ENCODE data around the gene LRRFIP2. TPM values are rescaled to one million over a fixed set of nuclear protein-coding genes. Genes with fewer than 3 reads are reported as not detected.
A peak's percentile ranks its signal among the peaks of the same experiment; 100 is the strongest.

The LRRFIP2 gene
- total RNA-seq, 2 experiments from 2014 or later, result 31.7 TPM

GRCh38 chr3:37183375-37183831 is 9.0 kb upstream of the LRRFIP2 start:
- CTCF ChIA-PET, result no interaction called here
- POLR2A ChIA-PET, result no interaction called here
- Mint-ChIP-seq H3K27me3 (ENCODE audit: low read depth) (no peaks in the 10 kb centered on the region), H3K9me3 (ENCODE audit: insufficient read depth) (no peaks in the 10 kb centered on the region), H3K4me3 (no peak overlapping the region), H3K27ac (no peak overlapping the region), H3K36me3 (ENCODE audit: low read depth) (peaks cover 10% of the 10 kb centered on the region), H3K4me1 (ENCODE audit: low read depth) (peaks cover 18% of the 10 kb centered on the region)
- no peak for DNase-seq
- no peak for ATAC-seq

GRCh38 chr3:37182816-37183215 is 8.4 kb upstream of the LRRFIP2 start:
- POLR2A ChIA-PET, result no interaction called here
- peaks cover 10% of the 10 kb centered on the region for H3K36me3 Mint-ChIP-seq (ENCODE audit: low read depth)
- CTCF ChIA-PET, result interaction anchor here (1.1 kb wide), 1 partner anchor 158 kb away, joined by 3 read pairs; no protein-coding TSS in a partner anchor
- H3K27ac Mint-ChIP-seq, result no peak overlapping the region
- ATAC-seq (no peak), DNase-seq (no peak)
- H3K4me1 Mint-ChIP-seq (ENCODE audit: low read depth), result peaks cover 24% of the 10 kb centered on the region
- no peaks in the 10 kb centered on the region for H3K9me3 Mint-ChIP-seq (ENCODE audit: insufficient read depth)
- no peaks in the 10 kb centered on the region for H3K27me3 Mint-ChIP-seq (ENCODE audit: low read depth)
- H3K4me3 Mint-ChIP-seq, result no peak overlapping the region

- Mint-ChIP-seq H3K27ac (no peak overlapping the region), H3K9me3 (ENCODE audit: insufficient read depth) (no peaks in the 10 kb centered on the region), H3K4me3 (no peak overlapping the region), H3K27me3 (ENCODE audit: low read depth) (no peaks in the 10 kb centered on the region), H3K36me3 (ENCODE audit: low read depth) (peaks cover 10% of the 10 kb centered on the region), H3K4me1 (ENCODE audit: low read depth) (peaks cover 34% of the 10 kb centered on the region)
- CTCF ChIA-PET, result interaction anchor here (0.6 kb wide), 1 partner anchor 36 kb away, joined by 3 read pairs; no protein-coding TSS in a partner anchor
- DNase-seq (no peak), ATAC-seq (no peak)
- POLR2A ChIA-PET, result interaction anchor here (0.6 kb wide), 1 partner anchor 58 kb away, joined by 3 read pairs; no protein-coding TSS in a partner anchor
Measured at GRCh38 chr3:37181756-37182155, 7.4 kb upstream of the LRRFIP2 start.

- CTCF ChIA-PET, result interaction anchor here (0.9 kb wide), 1 partner anchor 38 kb away, joined by 3 read pairs; no protein-coding TSS in a partner anchor
- POLR2A ChIA-PET, result no interaction called here
- peaks cover 41% of the 10 kb centered on the region for H3K4me1 Mint-ChIP-seq (ENCODE audit: low read depth)
- H3K4me3 Mint-ChIP-seq, result no peak overlapping the region
- ATAC-seq, result no peak
- peaks cover 12% of the 10 kb centered on the region for H3K36me3 Mint-ChIP-seq (ENCODE audit: low read depth)
- H3K27me3 Mint-ChIP-seq (ENCODE audit: low read depth), result no peaks in the 10 kb centered on the region
- H3K27ac Mint-ChIP-seq, result no peak overlapping the region
- H3K9me3 Mint-ChIP-seq (ENCODE audit: insufficient read depth), result no peaks in the 10 kb centered on the region
- DNase-seq, result no peak
Measured at GRCh38 chr3:37179144-37179967, 5.0 kb upstream of the LRRFIP2 start.

- Mint-ChIP-seq H3K9me3 (ENCODE audit: insufficient read depth) (no peaks in the 10 kb centered on the region), H3K36me3 (ENCODE audit: low read depth) (peaks cover 28% of the 10 kb centered on the region), H3K27ac (no peak overlapping the region), H3K27me3 (ENCODE audit: low read depth) (no peaks in the 10 kb centered on the region), H3K4me1 (ENCODE audit: low read depth) (peaks cover 58% of the 10 kb centered on the region), H3K4me3 (no peak overlapping the region)
- DNase-seq, result no peak
- ChIA-PET CTCF (interaction anchor here (0.6 to 1.6 kb wide), 2 partner anchors 37 to 42 kb away, joined by 3 read pairs; no protein-coding TSS in a partner anchor), POLR2A (no interaction called here)
- no peak for ATAC-seq
Measured at GRCh38 chr3:37173806-37174205, 576 bp downstream of the LRRFIP2 start.

- Mint-ChIP-seq H3K27ac (no peak overlapping the region), H3K9me3 (ENCODE audit: insufficient read depth) (no peaks in the 10 kb centered on the region), H3K4me3 (no peak overlapping the region), H3K4me1 (ENCODE audit: low read depth) (peaks cover 41% of the 10 kb centered on the region), H3K27me3 (ENCODE audit: low read depth) (no peaks in the 10 kb centered on the region), H3K36me3 (ENCODE audit: low read depth) (peaks cover 32% of the 10 kb centered on the region)
- DNase-seq (no peak), ATAC-seq (no peak)
- CTCF ChIA-PET, result no interaction called here
- POLR2A ChIA-PET, result no interaction called here
Measured at GRCh38 chr3:37171144-37171543, 3.2 kb downstream of the LRRFIP2 start.

- no peaks in the 10 kb centered on the region for H3K27me3 Mint-ChIP-seq (ENCODE audit: low read depth)
- no peak for DNase-seq
- no peak overlapping the region for H3K4me3 Mint-ChIP-seq
- peaks cover 34% of the 10 kb centered on the region for H3K36me3 Mint-ChIP-seq (ENCODE audit: low read depth)
- POLR2A ChIA-PET, result interaction anchor here (0.5 kb wide), 1 partner anchor 176 kb away, joined by 4 read pairs; no protein-coding TSS in a partner anchor
- CTCF ChIA-PET, result interaction anchor here (1.2 kb wide), 1 partner anchor 22 kb away, joined by 3 read pairs; no protein-coding TSS in a partner anchor
- ATAC-seq, result no peak
- H3K27ac Mint-ChIP-seq, result no peak overlapping the region
- H3K4me1 Mint-ChIP-seq (ENCODE audit: low read depth), result peaks cover 41% of the 10 kb centered on the region
- no peaks in the 10 kb centered on the region for H3K9me3 Mint-ChIP-seq (ENCODE audit: insufficient read depth)
Measured at GRCh38 chr3:37170513-37170912, 3.9 kb downstream of the LRRFIP2 start.

- CTCF ChIA-PET, result interaction anchor here (0.8 to 1.2 kb wide), 3 partner anchors 22 to 145 kb away, joined by 3 read pairs; no protein-coding TSS in a partner anchor
- H3K27ac Mint-ChIP-seq, result no peak overlapping the region
- no peak overlapping the region for H3K4me3 Mint-ChIP-seq
- H3K9me3 Mint-ChIP-seq (ENCODE audit: insufficient read depth), result no peaks in the 10 kb centered on the region
- H3K36me3 Mint-ChIP-seq (ENCODE audit: low read depth), result peaks cover 34% of the 10 kb centered on the region
- DNase-seq (no peak), ATAC-seq (no peak)
- no peaks in the 10 kb centered on the region for H3K27me3 Mint-ChIP-seq (ENCODE audit: low read depth)
- peaks cover 38% of the 10 kb centered on the region for H3K4me1 Mint-ChIP-seq (ENCODE audit: low read depth)
- POLR2A ChIA-PET, result no interaction called here
Measured at GRCh38 chr3:37170060-37170459, 4.3 kb downstream of the LRRFIP2 start.

- DNase-seq (no peak), ATAC-seq (no peak)
- no peaks in the 10 kb centered on the region for H3K27me3 Mint-ChIP-seq (ENCODE audit: low read depth)
- H3K4me1 Mint-ChIP-seq (ENCODE audit: low read depth), result peaks cover 36% of the 10 kb centered on the region
- POLR2A ChIA-PET, result no interaction called here
- H3K9me3 Mint-ChIP-seq (ENCODE audit: insufficient read depth), result no peaks in the 10 kb centered on the region
- H3K4me3 Mint-ChIP-seq, result no peak overlapping the region
- H3K36me3 Mint-ChIP-seq (ENCODE audit: low read depth), result peaks cover 36% of the 10 kb centered on the region
- H3K27ac Mint-ChIP-seq, result no peak overlapping the region
- CTCF ChIA-PET, result no interaction called here
Measured at GRCh38 chr3:37168896-37169295, 5.5 kb downstream of the LRRFIP2 start.

- Mint-ChIP-seq H3K4me3 (no peak overlapping the region), H3K27me3 (ENCODE audit: low read depth) (no peaks in the 10 kb centered on the region), H3K27ac (peak overlapping the region; percentile 0), H3K36me3 (ENCODE audit: low read depth) (peaks cover 34% of the 10 kb centered on the region), H3K4me1 (ENCODE audit: low read depth) (peaks cover 24% of the 10 kb centered on the region), H3K9me3 (ENCODE audit: insufficient read depth) (no peaks in the 10 kb centered on the region)
- ATAC-seq (peak; percentile 57), DNase-seq (peak; percentile 25)
- CTCF ChIA-PET, result no interaction called here
- POLR2A ChIA-PET, result interaction anchor here (0.6 kb wide), 1 partner anchor 21 kb away, joined by 3 read pairs; no protein-coding TSS in a partner anchor
Measured at GRCh38 chr3:37163262-37164015, 10.9 kb downstream of the LRRFIP2 start.

- DNase-seq, result no peak
- Mint-ChIP-seq H3K27me3 (ENCODE audit: low read depth) (no peaks in the 10 kb centered on the region), H3K36me3 (ENCODE audit: low read depth) (peaks cover 32% of the 10 kb centered on the region), H3K27ac (peak overlapping the region; percentile 0), H3K9me3 (ENCODE audit: insufficient read depth) (no peaks in the 10 kb centered on the region), H3K4me3 (no peak overlapping the region), H3K4me1 (ENCODE audit: low read depth) (peaks cover 24% of the 10 kb centered on the region)
- CTCF ChIA-PET, result interaction anchor here (0.9 kb wide), 1 partner anchor 189 kb away, joined by 3 read pairs; no protein-coding TSS in a partner anchor
- POLR2A ChIA-PET, result interaction anchor here (0.8 kb wide), 1 partner anchor 79 kb away, joined by 3 read pairs; no protein-coding TSS in a partner anchor
- peak; percentile 36 for ATAC-seq
Measured at GRCh38 chr3:37162501-37163245, 11.7 kb downstream of the LRRFIP2 start.
